GM19193 (cell line): Measurements from ENCODE around the gene CYTH3.

Experiments used
- POLR2A ChIP-seq: IDR thresholded peaks from 4 replicates; pipeline ENCODE4 v1.6.1; 2011; ENCODE audit not compliant: insufficient read depth, insufficient read length; ENCODE audit errors: extremely low read depth

CYTH3 gene

GRCh38 chr7:6231184-6231583 lies 41.2 kb downstream of the CYTH3 start:
- no peak for TF ChIP-seq POLR2A

- no peak for TF ChIP-seq POLR2A
Observed at GRCh38 chr7:6228361-6229229, 43.8 kb downstream of the CYTH3 start.

- TF ChIP-seq POLR2A = no peak
Observed at GRCh38 chr7:6227294-6227846, 45.1 kb downstream of the CYTH3 start.

- no peak for TF ChIP-seq POLR2A
Observed at GRCh38 chr7:6226194-6226799, 46.1 kb downstream of the CYTH3 start.

GRCh38 chr7:6221340-6222319 lies 50.8 kb downstream of the CYTH3 start:
- TF ChIP-seq POLR2A = no peak

GRCh38 chr7:6218329-6218728 lies 54.1 kb downstream of the CYTH3 start:
- no peak for TF ChIP-seq POLR2A

- TF ChIP-seq POLR2A = no peak
Observed at GRCh38 chr7:6212008-6212407, 60.4 kb downstream of the CYTH3 start.

- TF ChIP-seq POLR2A = no peak
Observed at GRCh38 chr7:6210621-6211372, 61.6 kb downstream of the CYTH3 start.

- TF ChIP-seq POLR2A = no peak
Observed at GRCh38 chr7:6209340-6209739, 63.1 kb downstream of the CYTH3 start.

GRCh38 chr7:6208573-6209328 lies 63.7 kb downstream of the CYTH3 start:
- TF ChIP-seq POLR2A = no peak

- no peak for TF ChIP-seq POLR2A
Observed at GRCh38 chr7:6205971-6206660, 66.3 kb downstream of the CYTH3 start.

GRCh38 chr7:6203381-6203780 lies 69.0 kb downstream of the CYTH3 start:
- no peak for TF ChIP-seq POLR2A

- no peak for TF ChIP-seq POLR2A
Observed at GRCh38 chr7:6202117-6202516, 70.3 kb downstream of the CYTH3 start.
